ENCODE data around the gene FAAP20. TPM values are rescaled to one million over a fixed set of nuclear protein-coding genes. Genes with fewer than 3 reads are reported as not detected.

The FAAP20 gene
- total RNA-seq, 1 experiment from 2014 or later = 133 TPM

DNA sequence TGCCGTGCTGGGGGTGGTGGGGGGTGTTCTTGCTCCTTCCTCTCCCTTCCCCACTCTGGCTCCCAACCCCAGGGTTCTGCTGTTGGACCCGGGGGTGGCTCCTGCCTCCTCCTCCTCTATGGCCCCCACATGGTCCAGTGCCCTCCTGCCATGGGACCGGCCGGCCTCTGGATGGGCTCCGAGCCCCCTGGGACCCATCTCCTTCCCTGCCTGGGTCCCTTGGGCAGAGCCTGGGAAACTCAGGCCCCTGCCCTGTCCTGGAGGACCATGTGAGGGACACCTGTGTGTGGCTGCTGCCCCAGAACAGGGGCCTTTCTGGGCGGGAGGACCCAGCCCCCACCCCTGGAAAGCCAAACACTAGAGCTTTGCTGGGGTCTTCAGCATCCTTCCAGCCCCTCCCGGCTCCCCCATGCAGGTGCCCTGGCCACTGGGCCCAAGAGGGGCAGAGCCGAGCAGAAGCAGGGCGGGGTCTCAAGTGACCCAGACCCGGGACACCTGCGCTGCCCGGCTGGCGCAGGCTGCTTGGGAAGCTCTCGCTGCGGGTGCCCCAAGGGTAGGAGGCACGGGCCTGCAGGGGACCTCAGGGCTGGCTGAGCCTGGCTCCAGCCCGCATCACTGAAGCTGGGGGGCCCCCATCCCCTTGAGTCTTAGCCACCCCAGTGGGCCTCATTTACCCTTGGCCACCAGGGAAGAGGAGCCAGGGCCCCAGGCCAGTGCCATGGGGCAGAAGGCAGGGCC, 2.5 kb upstream of the FAAP20 start:
- TF ChIP-seq, protein P1, sequence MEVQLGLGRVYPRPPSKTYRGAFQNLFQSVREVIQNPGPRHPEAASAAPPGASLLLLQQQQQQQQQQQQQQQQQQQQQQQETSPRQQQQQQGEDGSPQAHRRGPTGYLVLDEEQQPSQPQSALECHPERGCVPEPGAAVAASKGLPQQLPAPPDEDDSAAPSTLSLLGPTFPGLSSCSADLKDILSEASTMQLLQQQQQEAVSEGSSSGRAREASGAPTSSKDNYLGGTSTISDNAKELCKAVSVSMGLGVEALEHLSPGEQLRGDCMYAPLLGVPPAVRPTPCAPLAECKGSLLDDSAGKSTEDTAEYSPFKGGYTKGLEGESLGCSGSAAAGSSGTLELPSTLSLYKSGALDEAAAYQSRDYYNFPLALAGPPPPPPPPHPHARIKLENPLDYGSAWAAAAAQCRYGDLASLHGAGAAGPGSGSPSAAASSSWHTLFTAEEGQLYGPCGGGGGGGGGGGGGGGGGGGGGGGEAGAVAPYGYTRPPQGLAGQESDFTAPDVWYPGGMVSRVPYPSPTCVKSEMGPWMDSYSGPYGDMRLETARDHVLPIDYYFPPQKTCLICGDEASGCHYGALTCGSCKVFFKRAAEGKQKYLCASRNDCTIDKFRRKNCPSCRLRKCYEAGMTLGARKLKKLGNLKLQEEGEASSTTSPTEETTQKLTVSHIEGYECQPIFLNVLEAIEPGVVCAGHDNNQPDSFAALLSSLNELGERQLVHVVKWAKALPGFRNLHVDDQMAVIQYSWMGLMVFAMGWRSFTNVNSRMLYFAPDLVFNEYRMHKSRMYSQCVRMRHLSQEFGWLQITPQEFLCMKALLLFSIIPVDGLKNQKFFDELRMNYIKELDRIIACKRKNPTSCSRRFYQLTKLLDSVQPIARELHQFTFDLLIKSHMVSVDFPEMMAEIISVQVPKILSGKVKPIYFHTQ (CRISPR knock-in tag; IDR thresholded peaks at IDR 0.05) = no peak
- H3K4me1 Mint-ChIP-seq = peaks cover 7% of the 10 kb centered on the region
- no peaks in the 10 kb centered on the region for H3K36me3 Mint-ChIP-seq
- H3K9me3 Mint-ChIP-seq = no peaks in the 10 kb centered on the region
- H3K4me3 Mint-ChIP-seq = no peak overlapping the region
- ChIA-PET CTCF (interaction anchor here (1.0 to 2.7 kb wide), 5 partner anchors 8 to 185 kb away, joined by 3 to 170 read pairs (median 14); no protein-coding TSS in a partner anchor), POLR2A (no interaction called here)
- no peak overlapping the region for H3K27ac Mint-ChIP-seq
- DNase-seq (ENCODE audit: low spot score) (no peak), ATAC-seq (no peak)
- no peaks in the 10 kb centered on the region; the same call in 1 of the 2 replicates for H3K27me3 Mint-ChIP-seq (ENCODE audit: low read depth)

- Mint-ChIP-seq H3K4me1 (peaks cover 11% of the 10 kb centered on the region), H3K27me3 (ENCODE audit: low read depth) (no peaks in the 10 kb centered on the region; the same call in 1 of the 2 replicates), H3K4me3 (no peak overlapping the region), H3K9me3 (no peaks in the 10 kb centered on the region), H3K27ac (no peak overlapping the region), H3K36me3 (peaks cover 2% of the 10 kb centered on the region; the same call in 1 of the 2 replicates)
- ChIA-PET CTCF (interaction anchor here (1.0 to 3.1 kb wide), 24 partner anchors 10 to 287 kb away, joined by 3 to 170 read pairs (median 6); partner anchors contain the start of genes MORN1 and RER1), POLR2A (interaction anchor here (1.9 to 2.1 kb wide), 2 partner anchors 8 to 186 kb away, joined by 6 read pairs; no protein-coding TSS in a partner anchor)
- no peak for ATAC-seq
- TF ChIP-seq OVOL2 (CRISPR knock-in tag; IDR thresholded peaks at IDR 0.05; ENCODE audit: borderline replicate concordance) = no peak
- no peak for TF ChIP-seq NR1H2 (CRISPR knock-in tag; IDR thresholded peaks at IDR 0.05)
- no peak for TF ChIP-seq CTCF (IDR thresholded peaks at IDR 0.05)
- TF ChIP-seq IRF2 (CRISPR knock-in tag; IDR thresholded peaks at IDR 0.05; ENCODE audit: borderline replicate concordance, low read depth) = no peak
- TF ChIP-seq, protein P2, sequence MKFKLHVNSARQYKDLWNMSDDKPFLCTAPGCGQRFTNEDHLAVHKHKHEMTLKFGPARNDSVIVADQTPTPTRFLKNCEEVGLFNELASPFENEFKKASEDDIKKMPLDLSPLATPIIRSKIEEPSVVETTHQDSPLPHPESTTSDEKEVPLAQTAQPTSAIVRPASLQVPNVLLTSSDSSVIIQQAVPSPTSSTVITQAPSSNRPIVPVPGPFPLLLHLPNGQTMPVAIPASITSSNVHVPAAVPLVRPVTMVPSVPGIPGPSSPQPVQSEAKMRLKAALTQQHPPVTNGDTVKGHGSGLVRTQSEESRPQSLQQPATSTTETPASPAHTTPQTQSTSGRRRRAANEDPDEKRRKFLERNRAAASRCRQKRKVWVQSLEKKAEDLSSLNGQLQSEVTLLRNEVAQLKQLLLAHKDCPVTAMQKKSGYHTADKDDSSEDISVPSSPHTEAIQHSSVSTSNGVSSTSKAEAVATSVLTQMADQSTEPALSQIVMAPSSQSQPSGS (CRISPR knock-in tag; IDR thresholded peaks at IDR 0.05; ENCODE audit: borderline replicate concordance, low read depth) = no peak
- TF ChIP-seq, protein P3, sequence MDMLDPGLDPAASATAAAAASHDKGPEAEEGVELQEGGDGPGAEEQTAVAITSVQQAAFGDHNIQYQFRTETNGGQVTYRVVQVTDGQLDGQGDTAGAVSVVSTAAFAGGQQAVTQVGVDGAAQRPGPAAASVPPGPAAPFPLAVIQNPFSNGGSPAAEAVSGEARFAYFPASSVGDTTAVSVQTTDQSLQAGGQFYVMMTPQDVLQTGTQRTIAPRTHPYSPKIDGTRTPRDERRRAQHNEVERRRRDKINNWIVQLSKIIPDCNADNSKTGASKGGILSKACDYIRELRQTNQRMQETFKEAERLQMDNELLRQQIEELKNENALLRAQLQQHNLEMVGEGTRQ (CRISPR knock-in tag; IDR thresholded peaks at IDR 0.05) = no peak
- TF ChIP-seq ZNF281 (CRISPR knock-in tag; IDR thresholded peaks at IDR 0.05) = no peak
- no peak for TF ChIP-seq E2F4 (CRISPR knock-in tag; IDR thresholded peaks at IDR 0.05; ENCODE audit: borderline replicate concordance, low read depth)
- no peak for DNase-seq (ENCODE audit: low spot score)
Observed at GRCh38 chr1:2195785-2196184, 1.2 kb upstream of the FAAP20 start.

Data from WTC11 (cell line).